Measurements from ENCODE around the gene TGFA.

The TGFA gene

GRCh38 chr2:70418514-70418913, 135.1 kb downstream of the TGFA start:
- DNase-seq (ENCODE audit: low read depth), result no peak

DNA sequence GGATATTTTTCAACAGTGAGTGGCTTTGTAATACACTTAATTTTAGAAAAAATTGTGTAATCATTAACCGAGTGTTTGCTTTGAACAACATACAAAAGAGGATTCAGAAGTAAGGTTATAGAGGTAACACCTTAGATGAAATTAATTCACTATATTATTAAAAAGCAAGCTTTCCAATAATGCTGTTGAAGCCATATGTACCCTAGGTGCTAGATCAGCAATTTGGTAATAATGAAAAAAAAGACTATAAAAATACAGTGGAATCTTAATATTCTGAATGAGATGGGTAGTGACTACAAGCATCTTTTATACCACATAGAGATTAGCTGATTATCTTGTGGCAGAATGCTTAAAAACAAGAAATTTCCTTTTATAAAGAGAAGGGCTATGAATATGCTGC, 136.6 kb downstream of the TGFA start:
- DNase-seq (ENCODE audit: low read depth), result no peak

- no peak for DNase-seq (ENCODE audit: low read depth)
These were observed 141.1 kb downstream of the TGFA start for GRCh38 chr2:70412294-70413070.

DNA sequence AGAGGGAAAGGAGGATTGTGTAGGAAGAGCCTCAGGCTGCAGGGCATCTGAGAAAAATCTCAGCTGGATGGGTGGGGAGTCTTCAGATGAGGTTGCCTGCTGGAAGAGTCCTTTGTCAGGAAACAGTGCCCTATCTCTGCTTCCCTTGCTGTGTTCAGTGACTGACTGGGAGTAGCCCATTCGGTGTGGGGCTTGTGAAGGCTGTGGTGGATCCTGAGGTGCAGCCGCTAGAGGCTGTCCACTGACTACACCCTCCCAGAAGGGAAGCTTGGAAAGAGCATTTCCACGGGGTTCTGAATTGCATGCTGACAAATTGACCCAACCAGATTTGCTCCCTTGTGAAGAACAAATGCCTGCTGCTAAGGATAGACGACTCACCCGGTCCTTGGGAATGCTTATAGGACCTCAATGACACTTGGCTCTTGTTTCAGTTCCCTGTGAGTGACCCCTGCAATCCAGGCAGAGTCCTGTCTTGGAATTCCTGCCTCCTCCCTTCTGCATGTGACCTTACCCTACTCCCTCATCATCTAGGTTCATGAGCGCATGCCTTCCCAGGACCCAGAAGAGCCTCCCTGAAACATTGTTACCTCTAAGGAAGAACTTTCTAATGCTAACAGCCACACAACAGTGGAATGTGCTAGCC, 142.0 kb downstream of the TGFA start:
- DNase-seq (ENCODE audit: low read depth), result no peak

- DNase-seq (ENCODE audit: low read depth), result no peak
These were observed 150.2 kb downstream of the TGFA start for GRCh38 chr2:70403267-70404053.

DNA sequence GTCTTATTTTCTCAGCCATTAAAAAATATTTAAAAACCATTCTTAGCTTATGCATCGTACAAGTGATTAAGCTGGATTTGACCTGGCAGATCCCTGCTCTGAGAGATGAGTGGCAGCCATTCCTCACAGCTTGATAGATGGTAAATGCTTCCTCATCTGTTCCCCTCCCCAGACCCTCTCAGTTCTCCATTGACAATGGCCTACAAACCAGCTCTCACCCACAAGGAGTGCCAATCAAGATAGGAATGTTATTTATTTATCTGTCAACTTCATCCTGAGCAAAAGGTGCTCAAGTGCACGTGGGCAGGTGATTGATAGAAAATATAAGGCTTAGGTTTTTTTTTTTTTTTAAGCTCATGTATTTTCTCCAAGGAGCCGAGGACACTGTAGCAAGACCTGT, 153.1 kb downstream of the TGFA start:
- DNase-seq (ENCODE audit: low read depth), result no peak

DNA sequence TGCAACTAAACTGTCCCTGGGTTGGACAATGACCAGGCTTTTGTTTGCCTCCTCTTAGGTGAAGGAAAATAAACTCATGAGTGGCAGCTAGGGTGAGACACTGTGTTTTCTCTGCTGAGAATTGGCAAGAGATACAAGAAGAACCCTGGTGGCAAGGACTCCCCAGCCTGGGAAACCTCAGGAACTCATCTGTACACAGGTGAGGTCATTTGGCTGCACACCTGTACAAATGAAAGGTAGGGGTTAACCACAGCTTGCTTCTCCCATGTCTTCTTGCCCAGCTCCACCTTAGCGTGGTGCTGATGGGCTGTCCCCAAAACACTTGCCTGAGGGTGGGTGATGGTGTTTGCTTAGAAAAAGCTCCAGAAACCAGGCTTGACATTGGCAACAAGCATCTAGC, 154.6 kb downstream of the TGFA start:
- DNase-seq (ENCODE audit: low read depth), result no peak
